GM19397 (cell line): ENCODE measurements around the gene NMRK1.

Experiments
- ATAC-seq: cut with Tn5 transposase; IDR thresholded peaks from one replicate; pipeline ENCODE4 v1.9.1; 2021; ENCODE audit warnings: mild to moderate bottlenecking, moderate library complexity; ENCODE audit not compliant: unreplicated experiment

NMRK1 gene

GRCh38 chr9:75063556-75064305 lies 24.2 kb downstream of the NMRK1 start:
- ATAC-seq = no peak

- ATAC-seq = no peak
Observed at GRCh38 chr9:75061169-75061568, 26.8 kb downstream of the NMRK1 start.

- no peak for ATAC-seq
Observed at GRCh38 chr9:75054368-75055001, 33.5 kb downstream of the NMRK1 start.

GRCh38 chr9:75053869-75054268 lies 34.1 kb downstream of the NMRK1 start:
- peak; percentile 94 for ATAC-seq

- no peak for ATAC-seq
Observed at GRCh38 chr9:75051285-75051684, 36.7 kb downstream of the NMRK1 start.

GRCh38 chr9:75047506-75047905 lies 40.4 kb downstream of the NMRK1 start:
- ATAC-seq = no peak

GRCh38 chr9:75046725-75047345 lies 41.1 kb downstream of the NMRK1 start:
- no peak for ATAC-seq

- no peak for ATAC-seq
Observed at GRCh38 chr9:75041041-75041440, 46.9 kb downstream of the NMRK1 start.

GRCh38 chr9:75039801-75040200 lies 48.2 kb downstream of the NMRK1 start:
- no peak for ATAC-seq

GRCh38 chr9:75039009-75039408 lies 48.9 kb downstream of the NMRK1 start:
- ATAC-seq = no peak

- no peak for ATAC-seq
Observed at GRCh38 chr9:75036793-75037192, 51.2 kb downstream of the NMRK1 start.

GRCh38 chr9:75033791-75034473 lies 54.0 kb downstream of the NMRK1 start:
- peak; percentile 80 for ATAC-seq

GRCh38 chr9:75027187-75028107 lies 60.5 kb downstream of the NMRK1 start:
- peak; percentile 51 for ATAC-seq

- no peak for ATAC-seq
Observed at GRCh38 chr9:75023846-75024245, 64.1 kb downstream of the NMRK1 start.

GRCh38 chr9:75019654-75020053 lies 68.3 kb downstream of the NMRK1 start:
- ATAC-seq = no peak

- ATAC-seq = no peak
Observed at GRCh38 chr9:75019022-75019421, 68.9 kb downstream of the NMRK1 start.

- ATAC-seq = no peak
Observed at GRCh38 chr9:75017378-75017777, 70.6 kb downstream of the NMRK1 start.

- no peak for ATAC-seq
Observed at GRCh38 chr9:75013735-75014134, 74.2 kb downstream of the NMRK1 start.
